ENCODE measurements around the gene TMOD3. TPM values are rescaled to one million over a fixed set of nuclear protein-coding genes. Genes with fewer than 3 reads are reported as not detected.

TMOD3 gene
- total RNA-seq, 1 donor from 2014 or later, result 75.4 TPM

GRCh38 chr15:51793521-51794305, 35.7 kb upstream of the TMOD3 start:
- no peak for TF ChIP-seq CTCF (IDR thresholded peaks at IDR 0.05)
- Mint-ChIP-seq H3K4me1 (ENCODE audit: unreplicated experiment) (peaks cover 40% of the 10 kb centered on the region), H3K9me3 (ENCODE audit: unreplicated experiment) (peaks cover 5% of the 10 kb centered on the region), H3K27ac (ENCODE audit: unreplicated experiment) (peak overlapping the region; percentile 77), H3K36me3 (ENCODE audit: unreplicated experiment) (peaks cover 5% of the 10 kb centered on the region), H3K4me3 (ENCODE audit: unreplicated experiment) (no peak overlapping the region), H3K27me3 (ENCODE audit: unreplicated experiment) (peaks cover 9% of the 10 kb centered on the region)
- DNase-seq (ENCODE audit: extremely low spot score, unreplicated experiment), result no peak

GRCh38 chr15:51796847-51797401, 32.5 kb upstream of the TMOD3 start:
- Mint-ChIP-seq H3K36me3 (ENCODE audit: unreplicated experiment) (peaks cover 3% of the 10 kb centered on the region), H3K27ac (ENCODE audit: unreplicated experiment) (no peak overlapping the region), H3K27me3 (ENCODE audit: unreplicated experiment) (no peaks in the 10 kb centered on the region), H3K4me1 (ENCODE audit: unreplicated experiment) (peaks cover 51% of the 10 kb centered on the region), H3K4me3 (ENCODE audit: unreplicated experiment) (no peak overlapping the region), H3K9me3 (ENCODE audit: unreplicated experiment) (no peaks in the 10 kb centered on the region)
- no peak for DNase-seq (ENCODE audit: extremely low spot score, unreplicated experiment)
- TF ChIP-seq CTCF (IDR thresholded peaks at IDR 0.05), result no peak

- no peaks in the 10 kb centered on the region for H3K9me3 Mint-ChIP-seq (ENCODE audit: unreplicated experiment)
These were observed 31.2 kb upstream of the TMOD3 start for GRCh38 chr15:51798281-51798680.

GRCh38 chr15:51799282-51800252, 29.9 kb upstream of the TMOD3 start:
- no peaks in the 10 kb centered on the region for H3K9me3 Mint-ChIP-seq (ENCODE audit: unreplicated experiment)
- peaks cover 3% of the 10 kb centered on the region for H3K36me3 Mint-ChIP-seq (ENCODE audit: unreplicated experiment)
- TF ChIP-seq CTCF (IDR thresholded peaks at IDR 0.05), result no peak
- DNase-seq (ENCODE audit: extremely low spot score, unreplicated experiment), result no peak
- H3K4me3 Mint-ChIP-seq (ENCODE audit: unreplicated experiment), result no peak overlapping the region
- no peak overlapping the region for H3K27ac Mint-ChIP-seq (ENCODE audit: unreplicated experiment)
- peaks cover 35% of the 10 kb centered on the region for H3K4me1 Mint-ChIP-seq (ENCODE audit: unreplicated experiment)
- H3K27me3 Mint-ChIP-seq (ENCODE audit: unreplicated experiment), result no peaks in the 10 kb centered on the region

More at GRCh38 chr15:51798281-51798680, 31.2 kb upstream of the TMOD3 start:
- Mint-ChIP-seq H3K27me3 (ENCODE audit: unreplicated experiment) (no peaks in the 10 kb centered on the region), H3K4me3 (ENCODE audit: unreplicated experiment) (no peak overlapping the region), H3K4me1 (ENCODE audit: unreplicated experiment) (peaks cover 43% of the 10 kb centered on the region), H3K36me3 (ENCODE audit: unreplicated experiment) (peaks cover 3% of the 10 kb centered on the region), H3K27ac (ENCODE audit: unreplicated experiment) (no peak overlapping the region)
- no peak for DNase-seq (ENCODE audit: extremely low spot score, unreplicated experiment)
- TF ChIP-seq CTCF (IDR thresholded peaks at IDR 0.05), result no peak
